Liver (tissue), 9 donors: ENCODE measurements around the gene HIRIP3. TPM values are rescaled to one million over a fixed set of nuclear protein-coding genes. Genes with fewer than 3 reads are reported as not detected.

Experiments used
- DNase-seq: peaks from one replicate; pipeline ENCODE4 v3.0.0-alpha.2; 2017; ENCODE audit warnings: low spot score
- H3K27ac ChIP-seq, 2 donors: one replicate each; pipeline ENCODE4 v1.7.0; 2013; ENCODE audit warnings: inconsistent platforms in 2 of 2, low read length in 2 of 2, control low read depth in 1 of 2, low read depth in 1 of 2, mild to moderate bottlenecking in 1 of 2
- H3K27me3 ChIP-seq, 4 donors: one replicate each; pipeline versions ENCODE4 v1.6.1 to v1.7.0; 2013; ENCODE audit warnings: low read length in 3 of 4, inconsistent platforms in 1 of 4, mild to moderate bottlenecking in 1 of 4, moderate library complexity in 1 of 4; ENCODE audit not compliant: control insufficient read depth in 4 of 4, insufficient read depth in 4 of 4
- H3K36me3 ChIP-seq, 4 donors: one replicate each; pipeline versions ENCODE4 v1.6.1 to v1.7.0; 2013; ENCODE audit warnings: low read length in 3 of 4, mild to moderate bottlenecking in 3 of 4, low read depth in 1 of 4, moderate library complexity in 1 of 4; ENCODE audit not compliant: control insufficient read depth in 4 of 4, insufficient read depth in 3 of 4
- H3K4me1 ChIP-seq, 4 donors: one replicate each; pipeline versions ENCODE4 v1.6.1 to v1.7.0; 2013; ENCODE audit warnings: low read length in 3 of 4, mild to moderate bottlenecking in 3 of 4, moderate library complexity in 1 of 4; ENCODE audit not compliant: control insufficient read depth in 4 of 4, insufficient read depth in 4 of 4
- H3K4me3 ChIP-seq, 3 donors: one replicate each; pipeline versions ENCODE4 v1.6.1 to v1.7.0; 2013; ENCODE audit warnings: low read length in 3 of 3, control low read depth in 1 of 3, low read depth in 1 of 3, mild to moderate bottlenecking in 1 of 3
- H3K9ac ChIP-seq, 2 donors: one replicate each; pipeline ENCODE4 v1.7.0; 2013; ENCODE audit warnings: low read length in 2 of 2, mild to moderate bottlenecking in 2 of 2, moderate library complexity in 2 of 2, control low read depth in 1 of 2, low read depth in 1 of 2
- H3K9me3 ChIP-seq, 4 donors: one replicate each; pipeline versions ENCODE4 v1.6.1 to v1.7.0; 2013; ENCODE audit warnings: low read length in 3 of 4; ENCODE audit not compliant: control insufficient read depth in 4 of 4
- ATF3 ChIP-seq: IDR thresholded peaks from 2 replicates; pipeline ENCODE4 v1.6.1; 2016; ENCODE audit warnings: antibody characterized with exemption
- CTCF ChIP-seq: fragments of 150-350 bp; IDR thresholded peaks from 2 replicates; pipeline ENCODE4 v1.5.1; 2017; ENCODE audit warnings: improper control_type of control experiment, low read depth, low read length; ENCODE audit not compliant: missing input control
- FOXA1 ChIP-seq: IDR thresholded peaks from 2 replicates; pipeline ENCODE4 v1.6.1; 2016; ENCODE audit warnings: antibody characterized with exemption
- GABPA ChIP-seq, 2 donors: IDR thresholded peaks in 1 of 2; conservative IDR thresholded peaks in 1 of 2; 2 replicates each; pipeline ENCODE4 v1.6.1; 2016; ENCODE audit warnings: antibody characterized with exemption in 2 of 2, mild to moderate bottlenecking in 1 of 2, moderate library complexity in 1 of 2
- HNF4A ChIP-seq, 2 donors: conservative IDR thresholded peaks; 2 replicates each; pipeline ENCODE4 v1.6.1; 2016; ENCODE audit warnings: antibody characterized with exemption in 2 of 2, mild to moderate bottlenecking in 2 of 2
- HNF4G ChIP-seq: IDR thresholded peaks from 2 replicates; pipeline ENCODE4 v1.6.1; 2016; ENCODE audit warnings: antibody characterized with exemption
- JUND ChIP-seq, 2 donors: IDR thresholded peaks; 2 replicates each; pipeline ENCODE4 v1.6.1; 2016; ENCODE audit warnings: antibody characterized with exemption in 2 of 2
- MAX ChIP-seq: IDR thresholded peaks from 2 replicates; pipeline ENCODE4 v1.6.1; 2016; ENCODE audit warnings: antibody characterized with exemption
- NR2F2 ChIP-seq: IDR thresholded peaks from 2 replicates; pipeline ENCODE4 v1.6.1; 2016; ENCODE audit warnings: antibody characterized with exemption
- RAD21 ChIP-seq, 2 donors: IDR thresholded peaks; 2 replicates each; pipeline ENCODE4 v1.6.1; 2016; ENCODE audit warnings: antibody characterized with exemption in 2 of 2, mild to moderate bottlenecking in 2 of 2
- REST ChIP-seq: IDR thresholded peaks from 2 replicates; pipeline ENCODE4 v1.6.1; 2016; ENCODE audit warnings: antibody characterized with exemption, mild to moderate bottlenecking
- TAF1 ChIP-seq: conservative IDR thresholded peaks from 2 replicates; pipeline ENCODE4 v1.6.1; 2016; ENCODE audit warnings: antibody characterized with exemption, mild to moderate bottlenecking
- YY1 ChIP-seq: IDR thresholded peaks from 2 replicates; pipeline ENCODE4 v1.6.1; 2016; ENCODE audit warnings: antibody characterized with exemption, mild to moderate bottlenecking
- WGBS: extraction: QIAGEN DNeasy Blood & Tissue Kit; methylation state at CpG from one replicate; pipeline ENCODE4 v1.1.7; 2013; 5-methylcytosine and 5-hydroxymethylcytosine counted together
- polyA plus RNA-seq, 2 donors: library from polyadenylated mRNA; stranded (reverse) in 1 of 2; unstranded in 1 of 2; fragments of 200-250 nt in 1 of 2; fragments of >200 nt in 1 of 2; fragmentation: Nextera tagmentation in 1 of 2; extraction: Ambion mirVana in 1 of 2; gene quantifications; one replicate each; pipeline versions ENCODE4 v1.2.1 to v1.2.3, GENCODE V29; 2013 to 2015
- total RNA-seq, 2 donors: library from RNA; depleted of rRNA; stranded (reverse); fragments of >200 nt; gene quantifications; one replicate each; pipeline ENCODE4 v1.2.3, GENCODE V29; 2014
- donor health status: healthy.
- donor health status: healthy.
- donor health status: healthy.
- donor health status: healthy.
- donor health status: healthy.

Gene HIRIP3
- total and polyA plus RNA-seq, 4 donors: 5.7 to 10.5 (median 9.1) TPM

GRCh38 chr16:29962344-29962994 lies 32.9 kb downstream of the HIRIP3 start:
- Histone ChIP-seq H3K4me1 (peaks cover 2 to 22% (median 13%) of the 10 kb centered on the region in 4 donors), H3K27me3 (no peaks in the 10 kb centered on the region), H3K4me3 (peak overlapping the region; percentile 74 to 90 (median 81)), H3K27ac (peak overlapping the region; percentile 65 to 86), H3K9me3 (no peaks in the 10 kb centered on the region), H3K9ac (peak overlapping the region; percentile 78 to 90), H3K36me3 (no peaks in the 10 kb centered on the region)
- WGBS: 7% methylated on average over 18 of the region's 18 CpGs
- DNase-seq: no peak
- no peak for TF ChIP-seq FOXA1
- peak; percentile 23 for TF ChIP-seq REST
- TF ChIP-seq HNF4A (conservative IDR thresholded peaks at IDR 0.05): peak in 1 of 2 donors; percentile 8
- TF ChIP-seq ATF3: no peak
- no peak for TF ChIP-seq HNF4G
- no peak for TF ChIP-seq MAX
- TF ChIP-seq YY1: peak; percentile 31
- no peak for TF ChIP-seq GABPA (IDR thresholded peaks at IDR 0.05 in 1 of 2, conservative IDR thresholded peaks at IDR 0.05 in 1 of 2)

- Histone ChIP-seq H3K9me3 (no peaks in the 10 kb centered on the region), H3K27me3 (no peaks in the 10 kb centered on the region), H3K4me3 (peak within 1 kb of the TSS; percentile 74 to 90 (median 81)), H3K36me3 (no peaks in the 10 kb centered on the region), H3K27ac (peak within 1 kb of the TSS; percentile 65 to 86), H3K9ac (peak within 1 kb of the TSS; percentile 78 to 90), H3K4me1 (peaks cover 2 to 22% (median 13%) of the 10 kb centered on the region in 4 donors)
- peak; percentile 19 to 49 for TF ChIP-seq RAD21 (IDR thresholded peaks at IDR 0.05)
- no peak for TF ChIP-seq JUND (IDR thresholded peaks at IDR 0.05)
- peak; percentile 16 for TF ChIP-seq NR2F2
- peak; percentile 64 for TF ChIP-seq TAF1
- peak in 1 of 2 donors; percentile 2 for TF ChIP-seq GABPA (IDR thresholded peaks at IDR 0.05 in 1 of 2, conservative IDR thresholded peaks at IDR 0.05 in 1 of 2)
- peak in 1 of 2 donors; percentile 42 for TF ChIP-seq HNF4A (conservative IDR thresholded peaks at IDR 0.05)
- no peak for TF ChIP-seq YY1
- no peak for TF ChIP-seq MAX
- peak; percentile 49 for TF ChIP-seq CTCF
- no peak for TF ChIP-seq ATF3
- WGBS: 1% methylated on average over 75 of the region's 75 CpGs
- peak; percentile 89 for DNase-seq
Measured at GRCh38 chr16:29961479-29962343, 33.7 kb downstream of the HIRIP3 start, which contains the start of gene TMEM219. Gene TMEM219 (plus strand): TSS chr16:29962079. CDS start chr16:29963144, 1,065 bp downstream.
